IMR-90 (cell line): ENCODE data around the gene ZNF473. TPM values are rescaled to one million over a fixed set of nuclear protein-coding genes. Genes with fewer than 3 reads are reported as not detected.

Source experiments
- ATAC-seq: fragments of 200-7000 bp; cut with Tn5 transposase; 2 replicates; pipeline ENCODE4 v1.9.1; 2020; ENCODE audit warnings: low read depth, mild to moderate bottlenecking, moderate library complexity
- BruUV-seq: library from RNA; stranded (reverse); fragments of 400-500 nt; replicated peaks from 2 replicates; lab custom pipeline; 2021; lab: Mats Ljungman, UMichigan
- CTCF ChIA-PET: fragments of 300-600 bp; formaldehyde crosslinking; extraction: SDS; loops from one replicate; lab custom pipeline; 2021; ENCODE audit warnings: antibody characterized with exemption; lab: Yijun Ruan, JAX
- POLR2A ChIA-PET: fragments of 300-600 bp; sonication (Branson Sonifier 250); formaldehyde crosslinking; loops from one replicate; lab custom pipeline; 2022; ENCODE audit warnings: antibody characterized with exemption; ENCODE audit not compliant: unreplicated experiment; lab: Charles Lee
- DNase-seq: peaks from one replicate; pipeline ENCODE4 v3.0.0; 2013
- H2AFZ ChIP-seq: replicated peaks from 2 replicates; pipeline ENCODE3; 2013; ENCODE audit warnings: low read length, mild to moderate bottlenecking; ENCODE audit not compliant: poor library complexity
- H2AK5ac ChIP-seq: 2 replicates; pipeline ENCODE4 v1.6.1; 2013; ENCODE audit warnings: low read depth, low read length, inconsistent platforms
- H2AK9ac ChIP-seq: replicated peaks from 2 replicates; pipeline ENCODE3; 2013; ENCODE audit warnings: mild to moderate bottlenecking, low read depth, low read length, moderate library complexity; ENCODE audit not compliant: poor library complexity
- H2BK120ac ChIP-seq: 2 replicates; pipeline ENCODE4 v1.6.1; 2013; ENCODE audit warnings: low read depth, low read length, inconsistent platforms
- H2BK15ac ChIP-seq: 3 replicates; pipeline ENCODE4 v1.6.1; 2013; ENCODE audit warnings: low read depth, low read length, inconsistent platforms
- H2BK20ac ChIP-seq: 2 replicates; pipeline ENCODE4 v1.6.1; 2013; ENCODE audit warnings: low read depth, mild to moderate bottlenecking, inconsistent platforms, low read length, moderate library complexity
- H2BK5ac ChIP-seq: 2 replicates; pipeline ENCODE4 v1.6.1; 2013; ENCODE audit warnings: mild to moderate bottlenecking, low read depth, low read length, inconsistent platforms; ENCODE audit not compliant: poor library complexity, severe bottlenecking
- H3K14ac ChIP-seq: replicated peaks from 2 replicates; pipeline ENCODE4 v1.6.1; 2013; ENCODE audit warnings: low read depth, low read length, inconsistent platforms
- H3K18ac ChIP-seq: 2 replicates; pipeline ENCODE4 v1.6.1; 2013; ENCODE audit warnings: low read depth, low read length, control low read depth
- H3K23ac ChIP-seq: 2 replicates; pipeline ENCODE4 v1.6.1; 2013; ENCODE audit warnings: low read depth, low read length, inconsistent platforms
- H3K27ac ChIP-seq: 2 replicates; pipeline ENCODE4 v1.5.1; 2013; ENCODE audit warnings: mild to moderate bottlenecking, control low read depth, low read length; ENCODE audit not compliant: insufficient read depth
- H3K27me3 ChIP-seq: 2 replicates; pipeline ENCODE4 v1.6.1; 2013; ENCODE audit warnings: low read length; ENCODE audit not compliant: control insufficient read depth, insufficient read depth
- H3K36me3 ChIP-seq: 2 replicates; pipeline ENCODE4 v1.6.1; 2013; ENCODE audit warnings: low read length, mixed read lengths; ENCODE audit not compliant: control insufficient read depth, insufficient read depth
- H3K4ac ChIP-seq: 2 replicates; pipeline ENCODE4 v1.6.1; 2013; ENCODE audit warnings: low read depth, low read length, inconsistent platforms
- H3K4me1 ChIP-seq: 2 replicates; pipeline ENCODE4 v1.6.1; 2013; ENCODE audit warnings: low read length, mixed read lengths; ENCODE audit not compliant: control insufficient read depth, insufficient read depth
- H3K4me2 ChIP-seq: 2 replicates; pipeline ENCODE4 v1.6.1; 2013; ENCODE audit warnings: low read depth, mild to moderate bottlenecking, control low read depth, low read length, moderate library complexity
- H3K4me3 ChIP-seq: 2 replicates; pipeline ENCODE4 v1.5.1; 2013; ENCODE audit warnings: low read depth, mild to moderate bottlenecking, control low read depth, low read length, moderate library complexity; ENCODE audit not compliant: insufficient read depth
- H3K56ac ChIP-seq: 2 replicates; pipeline ENCODE4 v1.6.1; 2013; ENCODE audit warnings: low read length, inconsistent platforms; ENCODE audit not compliant: insufficient read depth; ENCODE audit errors: extremely low read depth
- H3K79me1 ChIP-seq, 2 experiments: 2 replicates each; pipeline ENCODE4 v1.6.1; 2013; ENCODE audit warnings: low read length in 2 of 2, inconsistent platforms in 1 of 2, low read depth in 1 of 2
- H3K9ac ChIP-seq: 2 replicates; pipeline ENCODE4 v1.6.1; 2013; ENCODE audit warnings: low read depth, low read length, control low read depth
- H3K9me1 ChIP-seq: 2 replicates; pipeline ENCODE4 v1.6.1; 2013; ENCODE audit warnings: low read length, inconsistent platforms; ENCODE audit not compliant: insufficient read depth
- H3K9me3 ChIP-seq: 2 replicates; pipeline ENCODE4 v1.6.1; 2013; ENCODE audit warnings: low read length; ENCODE audit not compliant: control insufficient read depth, insufficient read depth
- H4K20me1 ChIP-seq: 2 replicates; pipeline ENCODE4 v1.6.1; 2013; ENCODE audit warnings: low read length, inconsistent platforms; ENCODE audit not compliant: insufficient read depth
- H4K5ac ChIP-seq: 2 replicates; pipeline ENCODE4 v1.6.1; 2013; ENCODE audit warnings: mild to moderate bottlenecking, low read depth, low read length, control low read depth
- H4K8ac ChIP-seq, 2 experiments: 2 replicates each; pipeline ENCODE4 v1.6.1; 2013; ENCODE audit warnings: low read depth in 2 of 2, low read length in 2 of 2, control low read depth in 1 of 2, inconsistent platforms in 1 of 2
- H4K91ac ChIP-seq: 2 replicates; pipeline ENCODE4 v1.6.1; 2013; ENCODE audit warnings: low read depth, low read length, inconsistent platforms; ENCODE audit not compliant: insufficient read depth
- CHD1 ChIP-seq: IDR thresholded peaks from 2 replicates; pipeline ENCODE4 v1.6.1; 2012; ENCODE audit warnings: low read depth, low read length, improper control_type of control experiment
- MAFK ChIP-seq: IDR thresholded peaks from 2 replicates; pipeline ENCODE4 v1.6.1; 2012; ENCODE audit warnings: low read depth, low read length, improper control_type of control experiment
- MAZ ChIP-seq: IDR thresholded peaks from 2 replicates; pipeline ENCODE4 v1.6.1; 2012; ENCODE audit warnings: low read depth, mild to moderate bottlenecking, low read length, improper control_type of control experiment, moderate library complexity, borderline replicate concordance
- RCOR1 ChIP-seq: IDR thresholded peaks from 2 replicates; pipeline ENCODE4 v1.6.1; 2012; ENCODE audit warnings: mild to moderate bottlenecking, low read length, improper control_type of control experiment; ENCODE audit not compliant: insufficient replicate concordance
- WGBS, 2 experiments: methylation state at CpG; one replicate each; pipeline versions ENCODE4 v1.1.5 to v1.1.7; 2013; ENCODE audit warnings: missing lambda C conversion rate in 2 of 2; ENCODE audit not compliant: insufficient read length in 1 of 2; ENCODE audit errors: extremely low coverage in 2 of 2; 5-methylcytosine and 5-hydroxymethylcytosine counted together
- dilution Hi-C: fragments of 300-500 bp; cut with HindIII; formaldehyde crosslinking; loops from one replicate; pipeline ENCODE4 v1.14.3; 2018; ENCODE audit warnings: low sequenced_read_pairs; ENCODE audit not compliant: unreplicated experiment
- in situ Hi-C: fragments of 300-500 bp; cut with MboI; formaldehyde crosslinking; loops from 3 replicates; pipeline ENCODE4 v1.14.3; 2019; ENCODE audit warnings: low sequenced_read_pairs, inconsistent platforms, mixed read lengths
- intact Hi-C: fragments of 100-400 bp; cut with micrococcal nuclease; formaldehyde crosslinking; loops from 2 replicates; pipeline ENCODE4 v1.10.0; 2022
- polyA plus RNA-seq, 3 experiments: library from polyadenylated mRNA; depleted of rRNA; stranded (reverse); fragments of >200 nt; gene quantifications; 2 replicates each; pipeline ENCODE4 v1.2.3, GENCODE V29; 2012; ENCODE audit warnings: low replicate concordance in 1 of 3
- total RNA-seq: library from RNA; depleted of rRNA; stranded (reverse); fragments of >200 nt; gene quantifications from 2 replicates; pipeline ENCODE4 v1.2.3, GENCODE V29; 2012
- TF ChIP-seq, protein P1 (sequence below): fragments of 150-350 bp; IDR thresholded peaks from 2 replicates; pipeline ENCODE4 v1.6.1; 2017; ENCODE audit warnings: mild to moderate bottlenecking, antibody characterized with exemption, low read length, low read depth

ZNF473 gene
- total and polyA plus RNA-seq, 2 of the 4 experiments (the other 2 are of a cell fraction), result 4.5 to 13.3 TPM

GRCh38 chr19:49978324-49978723, 47.5 kb upstream of the ZNF473 start:
- no peak overlapping the region for H3K18ac ChIP-seq
- no peak overlapping the region for H3K4me2 ChIP-seq
- no peaks in the 10 kb centered on the region; a peak in 1 of 4 replicates for H3K79me1 ChIP-seq
- dilution Hi-C loops, result no loop called here
- no peaks in the 10 kb centered on the region for H3K9me3 ChIP-seq
- TF ChIP-seq, protein P1, sequence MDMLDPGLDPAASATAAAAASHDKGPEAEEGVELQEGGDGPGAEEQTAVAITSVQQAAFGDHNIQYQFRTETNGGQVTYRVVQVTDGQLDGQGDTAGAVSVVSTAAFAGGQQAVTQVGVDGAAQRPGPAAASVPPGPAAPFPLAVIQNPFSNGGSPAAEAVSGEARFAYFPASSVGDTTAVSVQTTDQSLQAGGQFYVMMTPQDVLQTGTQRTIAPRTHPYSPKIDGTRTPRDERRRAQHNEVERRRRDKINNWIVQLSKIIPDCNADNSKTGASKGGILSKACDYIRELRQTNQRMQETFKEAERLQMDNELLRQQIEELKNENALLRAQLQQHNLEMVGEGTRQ, result no peak
- TF ChIP-seq RCOR1 (no peak), MAZ (no peak), MAFK (no peak), CHD1 (no peak)
- H4K8ac ChIP-seq, result no peak overlapping the region
- no TSS peak for BruUV-seq
- H3K4me1 ChIP-seq, result no peaks in the 10 kb centered on the region
- H2BK20ac ChIP-seq, result no peak overlapping the region
- no peak overlapping the region for H3K4me3 ChIP-seq
- H4K20me1 ChIP-seq, result peaks cover 5% of the 10 kb centered on the region; the same call in 1 of the 2 replicates
- H4K5ac ChIP-seq, result no peak overlapping the region
- ATAC-seq (no peak), DNase-seq (no peak)
- H3K14ac ChIP-seq, result no peak overlapping the region
- H4K91ac ChIP-seq, result no peak overlapping the region
- no peak overlapping the region for H2AFZ ChIP-seq
- H2BK120ac ChIP-seq, result no peak overlapping the region
- no peak overlapping the region for H3K4ac ChIP-seq
- peaks cover 3% of the 10 kb centered on the region; the same call in 1 of the 2 replicates for H3K9me1 ChIP-seq
- H2BK5ac ChIP-seq, result no peak overlapping the region
- intact Hi-C loops, result no loop called here
- WGBS, 2 experiments, result 84% methylated on average over 7 of the region's 11 CpGs; no CpG with 5 or more reads in 1 of the 2 experiments
- H3K36me3 ChIP-seq, result peaks cover 20% of the 10 kb centered on the region
- ChIA-PET POLR2A (no interaction called here), CTCF (interaction anchor here (1.1 kb wide), 1 partner anchor 40 kb away, joined by 3 read pairs; no protein-coding TSS in a partner anchor)
- no peak overlapping the region for H3K27ac ChIP-seq
- H3K56ac ChIP-seq, result no peak overlapping the region
- H3K9ac ChIP-seq, result no peak overlapping the region
- H3K27me3 ChIP-seq, result no peaks in the 10 kb centered on the region
- in situ Hi-C loops, result no loop called here
- no peak overlapping the region for H2AK5ac ChIP-seq
- H2AK9ac ChIP-seq, result no peak overlapping the region
- no peak overlapping the region for H2BK15ac ChIP-seq
- H3K23ac ChIP-seq, result no peak overlapping the region
